K562 (cell line): ENCODE measurements around the gene TBXA2R. TPM values are rescaled to one million over a fixed set of nuclear protein-coding genes. Genes with fewer than 3 reads are reported as not detected.

Experiments used
- BMI1 ChIP-seq: fragments of 150-350 bp; IDR thresholded peaks from 2 replicates; pipeline ENCODE4 v1.6.1; 2014; ENCODE audit warnings: low read length
- E2F3 ChIP-seq: fragments of 250-450 bp; sonication (Bioruptor Pico); IDR thresholded peaks from 2 replicates; pipeline ENCODE4 v1.4.0; 2020; ENCODE audit warnings: mild to moderate bottlenecking
- HDGF ChIP-seq: fragments of 450-650 bp; IDR thresholded peaks from 2 replicates; pipeline ENCODE4 v1.6.1; 2016
- HNRNPK ChIP-seq: fragments of 200-400 bp; formaldehyde crosslinking; IDR thresholded peaks from one replicate; pipeline ENCODE4 v1.6.1; 2018; ENCODE audit warnings: mild to moderate bottlenecking, low read depth, low read length; ENCODE audit not compliant: poor library complexity, severe bottlenecking
- MAX ChIP-seq: sonication (generic); formaldehyde crosslinking; IDR thresholded peaks from 2 replicates; pipeline ENCODE4 v1.9.0; 2022; ENCODE audit warnings: mild to moderate bottlenecking, missing genetic modification reagents
- NKRF ChIP-seq: fragments of 450-650 bp; IDR thresholded peaks from 2 replicates; pipeline ENCODE4 v1.6.1; 2016; ENCODE audit warnings: borderline replicate concordance
- NR1H2 ChIP-seq: sonication (generic); formaldehyde crosslinking; IDR thresholded peaks from 2 replicates; pipeline ENCODE4 v1.4.0; 2020; ENCODE audit warnings: mild to moderate bottlenecking, missing genetic modification reagents
- PHTF2 ChIP-seq: fragments of 250-450 bp; sonication (Bioruptor Pico); IDR thresholded peaks from 2 replicates; pipeline ENCODE4 v1.5.0; 2021; ENCODE audit warnings: mild to moderate bottlenecking
- PRDM10 ChIP-seq: fragments of 450-650 bp; IDR thresholded peaks from 2 replicates; pipeline ENCODE4 v1.6.1; 2018; ENCODE audit not compliant: partially characterized antibody
- PYGO2 ChIP-seq: fragments of 450-650 bp; IDR thresholded peaks from 2 replicates; pipeline ENCODE4 v1.6.1; 2016; ENCODE audit warnings: mild to moderate bottlenecking, missing genetic modification characterization, moderate library complexity, missing compliant biosample characterization
- SRSF3 ChIP-seq: fragments of 200-400 bp; formaldehyde crosslinking; IDR thresholded peaks from 2 replicates; pipeline ENCODE4 v1.6.1; 2016; ENCODE audit warnings: mild to moderate bottlenecking, low read length, moderate library complexity; ENCODE audit not compliant: insufficient read depth
- ZNF165 ChIP-seq: fragments of 250-450 bp; sonication (Bioruptor Pico); IDR thresholded peaks from 2 replicates; pipeline ENCODE4 v1.4.0; 2020; ENCODE audit warnings: borderline replicate concordance
- ZNF551 ChIP-seq: fragments of 250-450 bp; sonication (Bioruptor Pico); IDR thresholded peaks from 2 replicates; pipeline ENCODE4 v1.5.0; 2021; ENCODE audit warnings: mild to moderate bottlenecking, moderate library complexity
- ZNF75A ChIP-seq: fragments of 450-650 bp; formaldehyde crosslinking; IDR thresholded peaks from 2 replicates; pipeline ENCODE4 v1.4.0; 2020; ENCODE audit warnings: mild to moderate bottlenecking
- polyA plus RNA-seq, 8 experiments: library from polyadenylated mRNA; depleted of rRNA in 4 of 8; stranded (reverse) in 5 of 8; unstranded in 3 of 8; fragments of >200 nt; fragmentation: Nextera tagmentation in 2 of 8; fragmentation: Illumina TruSeq in 1 of 8; extraction: Ambion mirVana in 2 of 8; extraction: Trizol in 1 of 8; gene quantifications; 2 replicates each; pipeline versions ENCODE4 v1.2.1 to v1.2.3, GENCODE V29; 2011 to 2014; ENCODE audit warnings: inconsistent platforms in 1 of 8, missing spikeins in 1 of 8
- total RNA-seq, 7 experiments: library from RNA; depleted of rRNA in 6 of 7; stranded (reverse); fragments of >200 nt in 6 of 7; fragmentation: Illumina TruSeq in 2 of 7; extraction: Trizol in 2 of 7; gene quantifications; 2 replicates each; pipeline versions ENCODE4 v1.2.1 to v1.2.3, GENCODE V29; 2011 to 2021; ENCODE audit warnings: low replicate concordance in 1 of 7

Gene TBXA2R
- total and polyA plus RNA-seq, 9 of the 15 experiments (the other 6 are each of a cell fraction or from before 2014, with no cell fraction given): 1.5 to 24.0 (median 2.8) TPM

GRCh38 chr19:3608750-3609322 lies 2.2 kb upstream of the TBXA2R start (continued):
- TF ChIP-seq NKRF (no peak), HNRNPK (no peak), PYGO2 (tag) (no peak), ZNF551 (CRISPR knock-in tag) (no peak), SRSF3 (no peak), PHTF2 (CRISPR knock-in tag) (no peak), PRDM10 (no peak), ZNF75A (CRISPR knock-in tag) (no peak), NR1H2 (CRISPR knock-in tag) (no peak), HDGF (no peak), E2F3 (no peak), MAX (CRISPR knock-in tag) (no peak), ZNF165 (CRISPR knock-in tag) (no peak), BMI1 (no peak)
